Heart right ventricle (tissue), 16 donors: ENCODE data around the gene CEP104. TPM values are rescaled to one million over a fixed set of nuclear protein-coding genes. Genes with fewer than 3 reads are reported as not detected.

Experiments used
- ATAC-seq, 8 donors: fragments of 200-7000 bp; cut with Tn5 transposase; one replicate each; pipeline ENCODE4 v1.9.1; 2020; ENCODE audit warnings: mild to moderate bottlenecking in 8 of 8, moderate library complexity in 8 of 8, moderate number of reproducible peaks in 1 of 8
- DNase-seq, 2 donors: peaks; one replicate each; pipeline ENCODE4 v3.0.0-alpha.2; 2020
- H3K27ac ChIP-seq, 10 donors: fragments of 200-600 bp; sonication (generic) in 2 of 10; one replicate each; pipeline versions ENCODE4 v1.5.0 to v1.8.0; 2020 to 2022; ENCODE audit warnings: mild to moderate bottlenecking in 3 of 10
- H3K27me3 ChIP-seq, 7 donors: fragments of 200-600 bp; one replicate each; pipeline ENCODE4 v1.8.0; 2021 to 2022; ENCODE audit warnings: mild to moderate bottlenecking in 2 of 7
- H3K36me3 ChIP-seq, 9 donors: fragments of 200-600 bp; sonication (generic) in 1 of 9; one replicate each; pipeline versions ENCODE4 v1.5.0 to v1.8.0; 2020 to 2022; ENCODE audit warnings: mild to moderate bottlenecking in 2 of 9
- H3K4me1 ChIP-seq, 9 donors: fragments of 200-600 bp; sonication (generic) in 1 of 9; one replicate each; pipeline versions ENCODE4 v1.5.0 to v1.8.0; 2020 to 2022; ENCODE audit warnings: mild to moderate bottlenecking in 4 of 9
- H3K4me3 ChIP-seq, 10 donors: fragments of 200-600 bp; sonication (generic) in 2 of 10; one replicate each; pipeline versions ENCODE4 v1.5.0 to v1.8.0; 2020 to 2022; ENCODE audit warnings: mild to moderate bottlenecking in 7 of 10, moderate library complexity in 2 of 10
- H3K9me3 ChIP-seq, 11 donors: fragments of 200-600 bp in 10 of 11; sonication (generic) in 2 of 11; one replicate each; pipeline versions ENCODE4 v1.5.0 to v1.8.0; 2013 to 2022; ENCODE audit warnings: mild to moderate bottlenecking in 2 of 11, control low read depth in 1 of 11, moderate library complexity in 1 of 11
- WGBS, 2 donors: extraction: QIAGEN DNeasy Blood & Tissue Kit; methylation state at CpG; one replicate each; pipeline ENCODE4 v1.1.7; 2013; ENCODE audit warnings: inconsistent platforms in 1 of 2; 5-methylcytosine and 5-hydroxymethylcytosine counted together
- intact Hi-C, 10 donors: fragments of 100-400 bp; cut with DNase I; formaldehyde crosslinking; loops; one replicate each; pipeline versions ENCODE4 v1.11.1 to v1.14.2; 2022
- polyA plus RNA-seq, 2 donors: library from polyadenylated mRNA; stranded (reverse); fragments of 200-250 nt; gene quantifications; one replicate each; pipeline ENCODE4 v1.2.3, GENCODE V29; 2013
- total RNA-seq, 10 donors: library from RNA; stranded (reverse); fragmentation: NEBNext Ultra II Directional in 3 of 10; extraction: Animal tissue kit (Norgen Biotek cat#: 25700) in 3 of 10; gene quantifications; one replicate each; pipeline versions ENCODE4 v1.2.1 to v1.2.4, GENCODE V29; 2021 to 2023
- TF ChIP-seq, protein P1 (sequence below), 9 donors: fragments of 200-600 bp; sonication (generic) in 2 of 9; IDR thresholded peaks; one replicate each; pipeline versions ENCODE4 v1.5.0 to v1.8.0; 2021 to 2022; ENCODE audit warnings: antibody characterized with exemption in 9 of 9, mild to moderate bottlenecking in 5 of 9, moderate library complexity in 1 of 9
- donor health status: Arrhythmogenic right ventricular cardiomyopathy.
- donor health status: ischemic (EF 13 %, LVEDD 7.1; RV severe dilation, severe dysfunction).
- donor health status: healthy with polysubstance abuse.
- donor health status: DM: no; HTN: yes; CAD: no.
- donor health status: DM: no; HTN: no; CAD: no.
- donor health status: ischemic (EF 25% LVEDD 6.9; RV normal size, moderate dysfunction).
- donor health status: ischemic (EF 25% LVEDD 5.7; RV mildly dilated, moderate dysfunction).
- donor health status: healthy.
- donor health status: DM: yes; HTN: yes; CAD: no.
- donor health status: Ischemic cardiomyopathy.
- donor health status: ischemic (EF 35%, LVEDD 5.7; RV mildly dilated, moderate dysfunction).
- donor health status: nonischemic (EF 11% LVEDD 7.7; RV severe dilation, severe dysfunction).
- donor health status: DM: yes; HTN: yes; CAD: no.
- donor health status: PGD.
- donor health status: ischemic (EF 29% LVEDD 5.4; RV normal size, mild dysfunction).
- donor health status: nonischemic (EF 23%, LVEDD 6.1; RV moderate dilation, normal function).

The CEP104 gene
- total and polyA plus RNA-seq, 12 donors, result 4.9 to 42.9 (median 27.2) TPM

DNA sequence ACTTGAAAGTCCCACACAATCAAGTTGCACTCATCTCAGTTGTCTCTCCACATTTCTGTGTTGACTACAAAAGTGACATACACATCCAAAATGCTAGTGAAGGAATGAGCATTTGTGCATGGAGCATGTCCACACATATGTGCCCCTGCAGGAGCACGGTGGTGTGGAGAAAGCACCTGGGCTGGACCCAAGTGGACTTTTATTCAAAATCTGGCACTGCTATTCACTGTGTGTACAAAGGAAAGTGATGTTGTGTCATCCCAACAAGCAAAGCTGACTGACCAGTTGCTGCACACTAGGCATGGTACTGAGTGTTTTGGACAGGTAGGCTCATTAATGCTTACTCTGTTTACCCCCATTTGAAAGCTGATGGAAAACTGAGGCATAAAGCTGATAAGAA is 19.3 kb downstream of the CEP104 start:
- H3K4me3 ChIP-seq, result no peak overlapping the region
- WGBS, 2 donors, result 100% methylated on average over 1 of the region's 1 CpG
- H3K36me3 ChIP-seq, result peaks cover 0 to 100% (median 61%) of the 10 kb centered on the region in 9 donors
- intact Hi-C loops, result no loop called here
- H3K4me1 ChIP-seq, result no peaks in the 10 kb centered on the region
- TF ChIP-seq, protein P1, sequence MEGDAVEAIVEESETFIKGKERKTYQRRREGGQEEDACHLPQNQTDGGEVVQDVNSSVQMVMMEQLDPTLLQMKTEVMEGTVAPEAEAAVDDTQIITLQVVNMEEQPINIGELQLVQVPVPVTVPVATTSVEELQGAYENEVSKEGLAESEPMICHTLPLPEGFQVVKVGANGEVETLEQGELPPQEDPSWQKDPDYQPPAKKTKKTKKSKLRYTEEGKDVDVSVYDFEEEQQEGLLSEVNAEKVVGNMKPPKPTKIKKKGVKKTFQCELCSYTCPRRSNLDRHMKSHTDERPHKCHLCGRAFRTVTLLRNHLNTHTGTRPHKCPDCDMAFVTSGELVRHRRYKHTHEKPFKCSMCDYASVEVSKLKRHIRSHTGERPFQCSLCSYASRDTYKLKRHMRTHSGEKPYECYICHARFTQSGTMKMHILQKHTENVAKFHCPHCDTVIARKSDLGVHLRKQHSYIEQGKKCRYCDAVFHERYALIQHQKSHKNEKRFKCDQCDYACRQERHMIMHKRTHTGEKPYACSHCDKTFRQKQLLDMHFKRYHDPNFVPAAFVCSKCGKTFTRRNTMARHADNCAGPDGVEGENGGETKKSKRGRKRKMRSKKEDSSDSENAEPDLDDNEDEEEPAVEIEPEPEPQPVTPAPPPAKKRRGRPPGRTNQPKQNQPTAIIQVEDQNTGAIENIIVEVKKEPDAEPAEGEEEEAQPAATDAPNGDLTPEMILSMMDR (IDR thresholded peaks at IDR 0.05), result no peak
- H3K27me3 ChIP-seq, result no peaks in the 10 kb centered on the region
- no peak for ATAC-seq
- peaks cover 0 to 17% (median 6%) of the 10 kb centered on the region in 11 donors for H3K9me3 ChIP-seq
- H3K27ac ChIP-seq, result no peak overlapping the region
- DNase-seq, result no peak

DNA sequence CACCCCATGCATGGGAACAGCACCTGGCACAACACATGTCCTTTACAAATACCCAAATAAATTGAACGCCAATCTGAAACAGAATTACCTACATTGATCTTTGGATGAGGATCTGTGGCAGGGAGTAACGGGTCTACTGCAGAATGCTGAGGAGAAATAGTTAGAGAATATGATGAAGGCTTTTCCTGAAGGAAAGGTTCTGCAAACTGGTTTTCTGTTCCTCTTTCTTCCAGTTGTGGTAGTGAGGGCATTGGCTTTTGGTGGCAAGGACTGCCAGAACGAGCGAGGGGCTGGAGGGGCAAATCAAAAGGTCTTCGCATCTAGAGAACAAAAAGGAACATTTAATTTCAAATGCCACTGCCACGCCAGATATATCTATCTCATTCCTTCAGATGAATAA is 19.8 kb downstream of the CEP104 start:
- Histone ChIP-seq H3K36me3 (peaks cover 0 to 100% (median 62%) of the 10 kb centered on the region in 9 donors), H3K4me1 (no peaks in the 10 kb centered on the region), H3K27me3 (no peaks in the 10 kb centered on the region), H3K4me3 (no peak overlapping the region), H3K27ac (no peak overlapping the region), H3K9me3 (peaks cover 0 to 17% (median 6%) of the 10 kb centered on the region in 11 donors)
- 98 to 99% methylated on average over 6 of the region's 6 CpGs for WGBS, 2 donors
- intact Hi-C loops, result no loop called here
- ATAC-seq (no peak), DNase-seq (no peak)
- TF ChIP-seq, protein P1 (IDR thresholded peaks at IDR 0.05), result no peak

DNA sequence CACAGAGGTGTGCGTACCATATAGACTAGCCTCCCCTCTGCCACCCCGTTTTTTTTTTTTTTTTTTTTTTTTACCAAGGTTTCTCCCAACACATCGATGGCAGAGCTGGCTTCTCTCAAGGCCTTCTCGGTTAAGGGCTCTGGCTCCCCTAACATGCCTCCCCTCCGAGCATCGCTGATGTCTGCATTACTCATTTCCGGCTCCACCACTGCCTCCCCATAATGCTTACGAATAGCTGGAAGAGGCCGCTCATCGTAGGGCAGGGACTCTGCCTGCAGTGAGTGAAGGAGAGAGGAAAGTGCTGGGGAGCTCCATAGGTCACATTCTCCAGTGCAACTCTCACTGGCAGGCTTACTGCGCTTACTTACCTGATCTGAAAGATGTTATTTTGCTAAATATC is 20.6 kb downstream of the CEP104 start:
- WGBS, 2 donors, result 94 to 97% methylated on average over 10 to 11 of the region's 11 CpGs
- no peaks in the 10 kb centered on the region for H3K27me3 ChIP-seq
- H3K27ac ChIP-seq, result no peak overlapping the region
- H3K9me3 ChIP-seq, result peaks cover 0 to 17% (median 6%) of the 10 kb centered on the region in 11 donors
- H3K4me3 ChIP-seq, result no peak overlapping the region
- ATAC-seq, result no peak
- no peak for DNase-seq
- no peaks in the 10 kb centered on the region for H3K4me1 ChIP-seq
- intact Hi-C loops, result no loop called here
- H3K36me3 ChIP-seq, result peaks cover 0 to 100% (median 62%) of the 10 kb centered on the region in 9 donors
- TF ChIP-seq, protein P1 (IDR thresholded peaks at IDR 0.05), result no peak

DNA sequence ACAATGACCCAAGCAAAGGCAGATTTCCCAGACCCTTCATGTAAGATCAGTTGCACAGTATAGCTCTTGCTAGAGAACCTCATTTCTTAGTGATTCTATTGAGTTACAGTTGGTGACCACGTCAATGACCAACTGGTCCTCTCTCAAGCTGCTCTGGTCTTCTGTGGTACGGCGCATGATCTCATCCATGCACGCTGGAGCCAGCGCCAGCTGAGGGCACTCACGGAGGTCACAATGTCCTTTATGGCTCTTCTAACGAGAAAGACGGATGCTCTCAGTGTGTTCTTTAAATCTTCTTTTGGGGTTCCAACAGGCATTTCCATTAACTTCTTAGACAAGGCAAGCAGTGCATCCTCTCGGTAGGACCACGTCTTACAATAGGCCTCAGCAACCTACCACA is 22.3 kb downstream of the CEP104 start:
- peaks cover 0 to 17% (median 6%) of the 10 kb centered on the region in 11 donors for H3K9me3 ChIP-seq
- TF ChIP-seq, protein P1 (IDR thresholded peaks at IDR 0.05), result no peak
- no peaks in the 10 kb centered on the region for H3K27me3 ChIP-seq
- intact Hi-C loops, result no loop called here
- DNase-seq (no peak), ATAC-seq (no peak)
- no peaks in the 10 kb centered on the region for H3K4me1 ChIP-seq
- H3K27ac ChIP-seq, result no peak overlapping the region
- 91 to 92% methylated on average over 10 of the region's 10 CpGs for WGBS, 2 donors
- H3K36me3 ChIP-seq, result peaks cover 0 to 100% (median 67%) of the 10 kb centered on the region in 9 donors
- no peak overlapping the region for H3K4me3 ChIP-seq
